ENCODE measurements around the gene RIN1. TPM values are rescaled to one million over a fixed set of nuclear protein-coding genes. Genes with fewer than 3 reads are reported as not detected.
"Not testable (repeated sequence)": the region's sequence is repeated elsewhere in the genome, so short reads cannot be mapped to it uniquely, and the experiment has no call there.

RIN1 gene
- total RNA-seq, 2 experiments from 2014 or later, result 1.5 to 1.6 TPM

DNA sequence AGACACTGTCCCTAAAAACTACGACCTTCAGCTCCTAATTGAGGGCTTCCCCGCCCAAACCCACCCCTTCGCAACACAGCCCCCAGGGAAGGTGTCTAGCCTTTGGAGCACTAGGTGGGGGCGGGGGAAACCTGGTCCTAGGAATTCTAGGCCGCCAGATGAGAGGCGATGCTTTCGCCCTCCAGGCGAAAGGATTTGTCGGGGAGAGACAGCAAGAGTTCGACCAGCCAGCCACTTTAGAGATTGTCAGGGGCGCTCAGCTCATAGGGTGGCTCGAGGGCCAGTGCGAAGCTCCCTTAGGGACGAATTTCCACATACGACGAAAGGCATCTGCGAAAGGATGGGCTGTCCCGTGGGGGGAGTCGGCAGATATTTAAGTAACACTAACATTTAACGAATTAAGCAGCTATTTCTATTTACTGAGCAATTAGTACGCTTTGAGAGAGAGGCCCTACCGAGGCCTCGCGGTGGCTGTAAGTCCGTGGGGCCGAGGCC is 24.7 kb downstream of the RIN1 start:
- peak overlapping the region; percentile 94 for H3K27ac Mint-ChIP-seq
- H3K36me3 Mint-ChIP-seq, result no peaks in the 10 kb centered on the region
- no peaks in the 10 kb centered on the region for H3K27me3 Mint-ChIP-seq
- DNase-seq, result no peak
- H3K4me3 Mint-ChIP-seq, result peak overlapping the region; percentile 88
- H3K4me1 Mint-ChIP-seq, result peaks cover 30% of the 10 kb centered on the region
- no peaks in the 10 kb centered on the region for H3K9me3 Mint-ChIP-seq

DNA sequence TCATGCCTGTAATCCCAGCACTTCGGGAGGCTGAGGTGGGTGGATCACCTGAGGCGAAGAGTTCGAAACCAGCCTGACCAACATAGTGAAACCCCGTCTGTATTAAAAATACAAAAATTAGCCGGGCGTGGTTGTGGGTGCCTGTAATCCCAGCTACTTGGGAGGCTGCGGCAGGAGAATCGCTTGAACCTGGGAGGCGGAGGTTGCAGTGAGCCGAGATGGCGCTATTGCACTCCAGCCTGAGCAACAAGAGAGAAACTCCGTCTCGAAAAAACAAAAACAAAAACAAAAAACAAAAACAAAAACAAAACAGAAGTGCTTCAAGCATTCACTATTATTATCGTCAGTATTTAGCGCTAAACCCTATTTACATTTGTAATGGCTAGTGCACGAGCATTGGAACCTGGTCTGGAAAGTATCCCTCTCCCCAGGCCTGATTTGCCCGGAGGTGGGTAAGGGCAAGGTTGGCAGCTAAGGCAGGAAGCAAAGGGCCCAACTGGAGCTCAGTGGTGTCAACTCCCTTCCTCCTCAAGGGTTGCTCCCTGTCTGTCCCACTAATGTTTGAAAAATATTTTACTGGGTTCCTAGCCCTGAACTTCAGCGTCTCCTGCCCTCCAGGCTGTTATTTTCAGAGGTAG is 25.3 kb downstream of the RIN1 start:
- H3K36me3 Mint-ChIP-seq, DNase-seq, H3K27ac Mint-ChIP-seq, H3K9me3 Mint-ChIP-seq, H3K27me3 Mint-ChIP-seq, H3K4me3 Mint-ChIP-seq: not testable (repeated sequence)
- peaks cover 27% of the 10 kb centered on the region for H3K4me1 Mint-ChIP-seq

DNA sequence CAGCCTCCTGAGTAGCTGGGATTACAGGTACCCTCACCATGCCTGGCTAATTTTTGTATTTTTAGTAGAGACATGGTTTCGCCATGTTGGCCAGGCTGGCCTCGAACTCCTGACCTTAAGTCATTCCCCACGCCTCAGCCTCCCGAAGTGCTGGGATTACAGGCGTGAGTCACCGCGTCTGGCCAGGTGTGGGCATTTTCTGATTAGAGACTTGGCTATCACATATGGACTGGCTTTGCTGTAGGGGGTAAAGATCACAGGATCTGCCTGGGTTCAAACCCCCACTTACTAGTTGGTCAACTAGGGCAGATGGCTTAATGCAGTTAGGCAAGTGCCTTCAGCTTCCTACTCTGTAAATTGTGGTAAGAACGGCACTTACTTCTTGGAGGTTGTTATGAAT is 25.9 kb downstream of the RIN1 start:
- Mint-ChIP-seq H3K4me3 (no peak overlapping the region), H3K27me3 (no peaks in the 10 kb centered on the region), H3K9me3 (no peaks in the 10 kb centered on the region), H3K27ac (no peak overlapping the region), H3K4me1 (peaks cover 22% of the 10 kb centered on the region), H3K36me3 (no peaks in the 10 kb centered on the region)
- no peak for DNase-seq

DNA sequence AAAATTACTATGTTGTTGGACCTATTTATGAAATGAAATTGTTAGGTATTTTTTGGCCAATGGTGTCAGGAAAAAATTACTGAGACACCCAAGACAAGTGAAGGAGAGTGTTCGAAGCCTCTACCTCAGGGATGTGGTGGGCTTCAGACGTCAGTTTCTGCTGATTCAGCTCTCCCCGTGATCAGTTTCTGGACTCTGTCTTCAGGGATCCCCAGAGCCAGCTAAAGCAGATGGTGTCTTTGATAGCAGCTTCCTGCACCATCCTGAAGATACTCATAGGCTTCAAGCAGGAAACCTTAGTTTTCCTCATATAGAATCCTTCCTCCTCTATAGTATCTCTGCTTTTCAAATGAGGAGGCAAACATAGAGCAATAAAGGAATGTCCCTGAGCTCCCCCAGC is 26.8 kb downstream of the RIN1 start:
- no peaks in the 10 kb centered on the region for H3K36me3 Mint-ChIP-seq

DNA sequence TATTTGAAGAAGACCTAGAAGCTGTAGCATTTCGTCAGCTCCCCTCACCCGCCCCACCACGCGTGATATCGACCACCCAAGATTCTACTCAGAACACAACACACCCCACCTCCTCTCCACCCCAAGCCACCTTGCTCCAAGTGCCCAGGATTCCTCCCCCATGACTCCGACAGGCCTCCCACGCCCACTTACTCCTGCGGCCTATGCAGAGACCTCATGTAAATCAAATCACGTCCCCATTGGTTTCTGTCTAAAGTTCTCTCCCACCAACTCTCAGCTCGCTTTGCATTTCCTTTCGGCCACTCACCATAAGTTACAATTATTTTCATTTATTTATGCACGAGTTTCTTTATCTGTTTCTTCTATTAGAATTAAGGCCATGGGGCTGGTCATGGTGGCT is 33.6 kb downstream of the RIN1 start:
- DNase-seq, result no peak
- H3K27ac Mint-ChIP-seq, result no peak overlapping the region
- H3K27me3 Mint-ChIP-seq, result no peaks in the 10 kb centered on the region
- H3K9me3 Mint-ChIP-seq, result no peaks in the 10 kb centered on the region
- no peaks in the 10 kb centered on the region for H3K4me1 Mint-ChIP-seq
- H3K4me3 Mint-ChIP-seq, result no peak overlapping the region
- H3K36me3 Mint-ChIP-seq, result no peaks in the 10 kb centered on the region

More for the DNA sequence above, 26.8 kb downstream of the RIN1 start:
- no peaks in the 10 kb centered on the region for H3K9me3 Mint-ChIP-seq
- no peak overlapping the region for H3K27ac Mint-ChIP-seq
- DNase-seq, result no peak
- no peak overlapping the region for H3K4me3 Mint-ChIP-seq
- H3K4me1 Mint-ChIP-seq, result peaks cover 15% of the 10 kb centered on the region
- H3K27me3 Mint-ChIP-seq, result no peaks in the 10 kb centered on the region

DNA sequence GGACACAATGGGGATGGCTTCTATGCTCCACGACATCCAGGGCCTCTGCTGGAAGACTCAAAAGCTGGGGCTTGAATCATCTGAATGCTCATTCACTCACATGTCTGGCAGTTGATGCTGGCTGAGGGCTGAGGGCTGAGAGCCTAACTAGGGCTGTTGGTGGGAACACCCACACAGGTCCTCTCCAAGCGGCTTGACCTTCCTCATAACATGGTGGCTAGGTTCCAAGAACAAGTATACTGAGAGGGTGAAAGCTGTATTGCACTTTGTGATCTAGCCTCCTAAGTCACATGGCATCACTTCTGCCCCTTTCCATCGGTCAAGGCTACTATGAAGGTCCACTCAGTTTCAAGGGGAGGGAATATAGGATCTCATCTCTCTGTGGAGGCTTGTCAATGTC is 37.0 kb downstream of the RIN1 start:
- H3K9me3 Mint-ChIP-seq, result no peaks in the 10 kb centered on the region
- no peak overlapping the region for H3K4me3 Mint-ChIP-seq
- no peak for DNase-seq
- no peaks in the 10 kb centered on the region for H3K4me1 Mint-ChIP-seq
- H3K27ac Mint-ChIP-seq, result no peak overlapping the region
- no peaks in the 10 kb centered on the region for H3K36me3 Mint-ChIP-seq
- peaks cover 3% of the 10 kb centered on the region for H3K27me3 Mint-ChIP-seq

DNA sequence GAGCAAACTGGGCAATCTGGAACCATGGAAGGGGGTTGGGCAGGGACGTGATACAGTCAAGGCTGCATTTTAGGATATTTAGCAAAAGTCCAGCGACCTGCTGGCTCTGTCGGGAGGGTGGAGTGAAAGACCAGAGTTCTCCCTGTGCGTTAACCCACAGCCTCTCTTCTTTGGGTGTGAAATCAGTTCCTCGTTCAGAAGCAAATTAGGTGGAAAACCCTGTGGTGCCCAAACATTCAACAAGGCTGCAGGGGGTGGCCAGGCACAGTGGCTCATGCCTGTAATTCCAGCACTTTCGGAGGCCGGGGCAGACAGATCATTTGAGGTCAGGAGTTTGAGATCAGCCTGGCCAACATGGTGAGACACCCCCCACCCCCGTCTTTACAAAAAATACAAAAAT is 38.6 kb downstream of the RIN1 start:
- H3K4me3 Mint-ChIP-seq, result no peak overlapping the region
- H3K27me3 Mint-ChIP-seq, result peaks cover 13% of the 10 kb centered on the region
- no peak overlapping the region for H3K27ac Mint-ChIP-seq
- no peaks in the 10 kb centered on the region for H3K36me3 Mint-ChIP-seq
- H3K4me1 Mint-ChIP-seq, result peaks cover 3% of the 10 kb centered on the region
- no peak for DNase-seq
- no peaks in the 10 kb centered on the region for H3K9me3 Mint-ChIP-seq

DNA sequence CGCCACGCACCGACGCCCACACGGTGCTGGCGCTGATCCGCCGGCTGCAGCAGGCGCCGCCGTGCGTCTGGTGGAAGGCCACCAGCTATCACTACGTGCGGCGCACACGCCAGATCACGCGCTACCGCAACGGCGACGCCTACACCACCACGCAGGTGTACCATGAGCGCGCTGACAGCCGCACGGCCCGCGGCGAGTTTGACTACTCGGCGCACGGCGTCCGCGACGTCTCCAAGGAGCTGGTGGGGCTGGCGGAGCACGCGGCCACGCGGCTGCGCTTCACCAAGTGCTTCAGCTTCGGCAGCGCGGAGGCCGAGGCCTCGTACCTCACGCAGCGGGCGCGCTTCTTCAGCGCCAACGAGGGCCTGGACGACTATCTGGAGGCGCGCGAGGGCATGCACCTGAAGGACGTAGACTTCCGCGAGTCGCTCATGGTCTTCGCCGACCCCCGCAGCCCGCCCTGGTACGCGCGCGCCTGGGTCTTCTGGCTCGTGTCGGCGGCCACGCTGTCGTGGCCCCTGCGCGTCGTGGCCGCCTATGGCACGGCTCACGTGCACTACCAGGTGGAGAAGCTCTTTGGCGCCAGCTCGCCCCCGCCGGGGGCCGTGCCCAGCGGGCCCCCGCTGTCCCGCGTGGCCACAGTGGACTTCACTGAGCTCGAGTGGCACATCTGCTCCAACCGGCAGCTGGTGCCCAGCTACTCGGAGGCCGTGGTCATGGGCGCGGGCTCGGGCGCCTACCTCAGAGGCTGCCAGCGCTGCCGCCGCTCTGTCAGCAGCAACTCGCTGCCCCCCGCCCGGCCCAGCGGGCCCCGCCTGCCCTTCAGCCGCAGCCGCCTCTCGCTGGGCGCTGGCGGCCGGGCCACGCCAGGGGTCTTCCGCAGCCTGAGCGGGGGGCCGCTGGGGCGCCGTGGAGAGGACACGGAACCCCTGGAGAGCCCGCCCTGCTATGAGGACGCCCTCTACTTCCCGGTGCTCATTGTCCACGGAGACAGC is 41.3 kb downstream of the RIN1 start:
- Mint-ChIP-seq H3K27me3 (peaks cover 25% of the 10 kb centered on the region), H3K4me3 (no peak overlapping the region), H3K36me3 (no peaks in the 10 kb centered on the region), H3K4me1 (peaks cover 10% of the 10 kb centered on the region), H3K9me3 (no peaks in the 10 kb centered on the region), H3K27ac (no peak overlapping the region)
- DNase-seq, result no peak

DNA sequence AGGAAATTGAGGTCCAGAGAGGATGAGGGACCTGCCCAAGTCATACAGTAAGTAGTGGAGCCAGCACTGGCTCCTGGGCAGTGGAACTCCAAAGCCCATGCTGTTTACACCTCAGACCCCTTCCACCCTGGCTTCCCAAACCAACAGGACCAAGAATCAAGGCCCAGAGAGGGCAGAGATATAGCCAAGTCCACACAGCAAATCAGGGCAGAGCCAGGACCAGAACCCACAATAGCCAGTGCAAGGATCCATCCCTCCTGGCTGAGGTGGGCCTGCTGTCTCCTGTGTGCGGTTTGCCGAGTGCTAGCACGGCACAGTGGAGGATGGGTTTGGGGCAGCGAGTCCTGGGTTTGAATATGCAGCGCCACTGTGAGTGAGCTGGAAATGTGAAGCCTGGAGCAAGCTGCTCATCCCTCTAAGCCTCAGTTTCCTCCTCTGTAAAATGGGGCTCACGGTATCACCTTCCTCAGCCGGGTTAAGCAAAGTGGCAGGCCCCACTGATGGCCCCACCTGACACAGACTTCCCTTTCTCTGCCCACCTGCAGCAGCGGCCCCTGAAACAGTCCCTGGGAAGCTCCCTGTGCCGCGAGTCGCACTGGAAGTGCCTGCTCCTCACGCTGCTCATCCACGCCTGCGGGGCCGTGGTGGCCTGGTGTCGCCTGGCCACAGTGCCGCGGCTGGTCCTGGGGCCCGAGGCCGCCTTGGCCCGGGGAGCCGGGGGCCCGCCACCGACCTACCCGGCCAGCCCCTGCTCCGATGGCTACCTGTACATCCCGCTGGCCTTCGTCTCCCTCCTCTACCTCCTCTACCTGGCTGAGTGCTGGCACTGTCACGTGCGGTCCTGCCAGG is 42.2 kb downstream of the RIN1 start:
- no peaks in the 10 kb centered on the region for H3K9me3 Mint-ChIP-seq
- H3K27ac Mint-ChIP-seq, result no peak overlapping the region
- H3K36me3 Mint-ChIP-seq, result no peaks in the 10 kb centered on the region
- H3K4me3 Mint-ChIP-seq, result no peak overlapping the region
- DNase-seq, result no peak
- peaks cover 25% of the 10 kb centered on the region for H3K27me3 Mint-ChIP-seq
- peaks cover 15% of the 10 kb centered on the region for H3K4me1 Mint-ChIP-seq

DNA sequence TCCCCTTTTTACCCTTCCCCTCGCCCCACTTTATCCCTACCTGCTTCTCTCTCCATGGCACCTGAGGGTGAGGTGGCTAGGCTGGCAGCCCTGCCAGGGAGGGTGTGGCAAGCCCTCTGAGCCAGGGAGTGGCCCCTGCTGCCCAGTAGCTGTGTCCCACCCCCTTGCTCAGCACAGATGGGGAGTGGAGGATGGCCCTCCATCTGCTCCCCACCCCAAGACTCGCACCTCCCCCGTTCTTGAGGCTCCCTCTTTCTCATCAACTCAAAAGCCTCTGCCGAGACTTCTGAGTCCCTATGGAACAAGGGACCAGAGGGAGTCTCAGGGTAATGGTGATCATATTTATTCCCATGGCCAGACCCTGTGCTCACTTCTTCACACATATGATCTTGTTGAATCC is 42.9 kb downstream of the RIN1 start:
- H3K27ac Mint-ChIP-seq, result no peak overlapping the region
- H3K4me3 Mint-ChIP-seq, result no peak overlapping the region
- peaks cover 25% of the 10 kb centered on the region for H3K27me3 Mint-ChIP-seq
- peaks cover 15% of the 10 kb centered on the region for H3K4me1 Mint-ChIP-seq
- no peak for DNase-seq
- H3K36me3 Mint-ChIP-seq, result no peaks in the 10 kb centered on the region
- H3K9me3 Mint-ChIP-seq, result no peaks in the 10 kb centered on the region

DNA sequence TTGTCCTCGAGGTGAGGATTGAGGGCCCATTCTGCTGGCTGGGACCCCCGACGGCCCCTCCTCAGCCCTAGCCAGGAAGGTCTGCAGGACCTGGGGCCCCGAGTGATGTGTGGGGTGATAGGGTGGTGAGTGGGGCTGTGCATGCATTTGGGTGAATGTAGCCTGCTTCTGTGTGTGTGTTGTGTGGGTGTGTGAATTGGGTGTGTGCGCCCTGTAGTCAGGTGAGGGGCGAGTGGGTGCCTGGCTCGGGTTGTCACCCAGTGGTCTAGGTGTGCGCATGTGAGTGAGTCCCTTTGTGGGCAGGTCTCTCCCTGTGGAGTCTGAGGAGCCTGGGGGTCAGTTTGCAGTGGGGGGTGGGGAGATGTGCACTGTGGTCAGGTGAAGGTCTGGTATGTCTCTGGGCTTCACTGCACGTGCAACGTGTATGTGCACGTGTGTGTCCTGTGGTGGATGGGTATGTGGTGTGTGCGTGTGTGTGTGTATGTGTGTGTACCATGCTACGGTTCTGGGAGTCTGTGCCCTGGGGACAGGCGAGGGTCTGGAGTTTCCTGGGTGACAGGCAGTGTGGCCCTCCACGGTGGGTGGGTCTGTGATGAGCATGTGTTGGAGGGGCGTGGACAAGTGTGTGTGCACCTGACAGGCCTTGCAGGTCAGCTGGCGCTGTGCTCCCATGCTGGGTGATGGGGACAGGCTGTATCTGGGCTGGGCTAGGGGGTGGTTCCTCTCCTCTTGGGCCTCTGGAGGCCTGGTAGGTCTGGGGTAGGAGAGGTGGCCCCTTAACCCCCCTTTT is 43.5 kb downstream of the RIN1 start:
- no peak for DNase-seq
- no peaks in the 10 kb centered on the region for H3K9me3 Mint-ChIP-seq
- no peak overlapping the region for H3K27ac Mint-ChIP-seq
- H3K36me3 Mint-ChIP-seq, result no peaks in the 10 kb centered on the region
- H3K27me3 Mint-ChIP-seq, result peaks cover 25% of the 10 kb centered on the region
- H3K4me1 Mint-ChIP-seq, result peaks cover 15% of the 10 kb centered on the region
- H3K4me3 Mint-ChIP-seq, result peak overlapping the region; percentile 40

DNA sequence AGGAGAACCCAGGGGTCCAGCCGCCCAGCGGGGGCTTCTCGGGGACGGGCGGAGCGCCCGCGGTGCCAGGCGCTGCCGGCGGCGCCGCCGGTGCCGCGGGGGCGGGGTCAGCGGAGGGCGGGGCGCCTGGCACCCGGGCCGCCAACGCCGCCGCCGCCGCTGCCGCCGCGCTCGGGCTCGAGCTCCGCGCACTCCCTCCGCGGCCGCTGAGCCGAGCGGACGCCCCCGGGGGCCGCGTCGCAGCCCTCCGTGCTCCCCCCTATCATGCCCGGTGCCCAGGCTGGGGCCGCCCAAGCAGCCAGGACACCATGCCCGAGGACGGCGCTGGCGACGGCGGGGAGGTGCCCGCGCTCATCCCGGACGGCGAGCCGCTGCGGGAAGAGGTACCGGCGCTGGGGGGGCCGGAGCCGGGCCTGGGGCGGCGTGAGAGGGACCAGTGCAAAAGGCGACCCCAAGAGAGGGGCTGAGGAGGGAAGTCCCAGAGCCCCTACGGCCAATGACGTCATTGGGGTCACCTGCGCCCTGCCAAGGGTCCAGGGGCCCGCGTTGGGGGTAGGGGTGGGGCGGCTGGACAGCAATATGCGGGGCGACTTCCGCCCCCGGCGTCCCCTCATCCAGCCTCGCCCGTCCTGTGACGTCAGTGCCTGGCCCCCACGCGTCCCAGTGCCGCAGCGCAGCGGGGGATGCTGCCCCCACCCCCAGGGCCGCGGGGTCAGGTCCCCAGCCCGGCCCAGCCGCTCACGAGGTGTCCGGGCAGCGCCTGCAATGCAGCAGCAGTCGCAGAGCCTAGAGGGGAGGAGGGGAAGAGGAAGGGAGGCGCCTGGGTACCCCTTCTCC is 44.3 kb downstream of the RIN1 start, which contains the start of gene TMEM151A:
Gene TMEM151A (plus strand): TSS at position 189 of the 837 bp plus-strand sequence. CDS start 120 bp downstream, at position 309.
- peaks cover 25% of the 10 kb centered on the region for H3K27me3 Mint-ChIP-seq
- no peak within 1 kb of the TSS for H3K27ac Mint-ChIP-seq
- peaks cover 23% of the 10 kb centered on the region for H3K4me1 Mint-ChIP-seq
- no peaks in the 10 kb centered on the region for H3K36me3 Mint-ChIP-seq
- no peak for DNase-seq
- H3K4me3 Mint-ChIP-seq, result peak within 1 kb of the TSS; percentile 40
- no peaks in the 10 kb centered on the region for H3K9me3 Mint-ChIP-seq

DNA sequence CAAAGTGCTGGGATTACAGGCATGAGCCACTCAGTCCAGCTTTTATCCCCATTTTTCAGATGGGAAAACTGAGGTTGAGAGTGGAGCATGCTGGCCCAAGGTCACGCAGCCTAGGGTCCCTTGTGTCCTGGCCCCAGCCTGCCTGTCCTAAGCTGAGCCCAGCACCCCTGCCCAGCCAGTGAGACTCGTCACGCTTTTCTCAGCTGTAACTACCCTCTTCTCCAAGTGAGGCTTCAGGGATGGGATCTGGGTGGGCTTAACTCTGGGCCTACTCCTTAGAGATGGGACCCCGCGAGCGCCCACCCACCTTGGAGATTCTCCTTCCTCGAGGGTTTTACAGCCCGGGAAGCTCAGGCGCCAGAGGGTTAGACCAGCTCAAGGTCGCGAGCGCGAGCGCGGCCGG is 44.9 kb downstream of the RIN1 start:
- Mint-ChIP-seq H3K27ac (no peak overlapping the region), H3K4me1 (peaks cover 25% of the 10 kb centered on the region), H3K4me3 (no peak overlapping the region), H3K27me3 (peaks cover 25% of the 10 kb centered on the region), H3K36me3 (no peaks in the 10 kb centered on the region), H3K9me3 (no peaks in the 10 kb centered on the region)
- DNase-seq, result no peak

Data from activated naive CD8-positive, alpha-beta T cell treated with anti-CD3 and anti-CD28 coated beads for 36 hours (primary cell).